ENCODE measurements around the gene SLC25A27.

SLC25A27 gene

GRCh38 chr6:46657642-46658041 lies 4.9 kb downstream of the SLC25A27 start:
- peaks cover 20 to 21% of the 10 kb centered on the region in 2 experiments; a peak in 2 of 3 replicates for H3K36me3 ChIP-seq (ENCODE audit: control insufficient read depth in 2 of 2, insufficient read depth in 1 of 2, low read length in 2 of 2)
- no peaks in the 10 kb centered on the region for H3K9me3 ChIP-seq (ENCODE audit: control insufficient read depth, insufficient read depth, low read depth, low read length)
- H3K4me3 ChIP-seq (ENCODE audit: low read depth, low read length): no peak overlapping the region
- H3K4me1 ChIP-seq (ENCODE audit: control insufficient read depth, insufficient read depth, low read length): peaks cover 6% of the 10 kb centered on the region; the same call in 1 of the 2 replicates
- ChIA-PET POLR2A (no interaction called here), CTCF (interaction anchor here (0.8 to 1.5 kb wide), 3 partner anchors 29 to 47 kb away, joined by 3 to 4 read pairs (median 3); no protein-coding TSS in a partner anchor)
- no peak for TF ChIP-seq ZNF146 (tag by site-specific recombination; IDR thresholded peaks at IDR 0.05)
- TF ChIP-seq ZNF223 (tag by site-specific recombination; IDR thresholded peaks at IDR 0.05): no peak
- no peak for TF ChIP-seq ZNF596 (tag by site-specific recombination; IDR thresholded peaks at IDR 0.05)
- H3K27ac ChIP-seq (ENCODE audit: extremely low read depth, low read depth, low read length): no peak overlapping the region

GRCh38 chr6:46661483-46661882 lies 8.7 kb downstream of the SLC25A27 start:
- Histone ChIP-seq H3K4me1 (ENCODE audit: control insufficient read depth, insufficient read depth, low read length) (no peaks in the 10 kb centered on the region), H3K27ac (ENCODE audit: extremely low read depth, low read depth, low read length) (no peak overlapping the region), H3K9me3 (ENCODE audit: control insufficient read depth, insufficient read depth, low read depth, low read length) (no peaks in the 10 kb centered on the region), H3K4me3 (ENCODE audit: low read depth, low read length) (no peak overlapping the region), H3K36me3 (ENCODE audit: control insufficient read depth in 2 of 2, insufficient read depth in 1 of 2, low read length in 2 of 2) (peaks cover 20 to 28% of the 10 kb centered on the region in 2 experiments; a peak in 2 of 3 replicates)
- POLR2A ChIA-PET: interaction anchor here (1.0 kb wide), 1 partner anchor 9 kb away, joined by 3 read pairs; the partner anchor contains the start of genes CYP39A1 and SLC25A27
- TF ChIP-seq ZBTB20 (tag by site-specific recombination; IDR thresholded peaks at IDR 0.05) (no peak), PRDM4 (tag by site-specific recombination; IDR thresholded peaks at IDR 0.05) (no peak), ZNF23 (tag by site-specific recombination; IDR thresholded peaks at IDR 0.05; ENCODE audit: borderline replicate concordance) (no peak), ZNF670 (tag by site-specific recombination; IDR thresholded peaks at IDR 0.05; ENCODE audit: low read depth) (no peak), ZNF292 (tag by site-specific recombination; IDR thresholded peaks at IDR 0.05; ENCODE audit: borderline replicate concordance, low read depth) (no peak), IKZF3 (tag by site-specific recombination; IDR thresholded peaks at IDR 0.05) (no peak), ZXDB (tag by site-specific recombination; IDR thresholded peaks at IDR 0.05) (no peak), BCL11B (tag by site-specific recombination; IDR thresholded peaks at IDR 0.05; ENCODE audit: low read depth) (no peak), ZNF792 (tag by site-specific recombination; IDR thresholded peaks at IDR 0.05) (no peak), ZFP41 (tag by site-specific recombination; IDR thresholded peaks at IDR 0.05; ENCODE audit: borderline replicate concordance) (no peak), ZNF843 (tag by site-specific recombination; IDR thresholded peaks at IDR 0.05) (no peak), BCL6B (tag by site-specific recombination; IDR thresholded peaks at IDR 0.05) (no peak)
- CTCF ChIA-PET: interaction anchor here (0.6 to 1.6 kb wide), 2 partner anchors 441 to 1903 kb away, joined by 3 read pairs; no protein-coding TSS in a partner anchor

GRCh38 chr6:46667377-46667776 lies 14.6 kb downstream of the SLC25A27 start:
- TF ChIP-seq ZNF24 (tag by site-specific recombination; IDR thresholded peaks at IDR 0.05): no peak
- TF ChIP-seq ZNF155 (tag by site-specific recombination; IDR thresholded peaks at IDR 0.05): no peak
- H3K27ac ChIP-seq (ENCODE audit: extremely low read depth, low read depth, low read length): no peak overlapping the region
- ChIA-PET CTCF (interaction anchor here (1.5 kb wide), 1 partner anchor 12 kb away, joined by 4 read pairs; no protein-coding TSS in a partner anchor), POLR2A (no interaction called here)
- no peak overlapping the region for H3K4me3 ChIP-seq (ENCODE audit: low read depth, low read length)
- no peaks in the 10 kb centered on the region for H3K4me1 ChIP-seq (ENCODE audit: control insufficient read depth, insufficient read depth, low read length)
- no peaks in the 10 kb centered on the region for H3K9me3 ChIP-seq (ENCODE audit: control insufficient read depth, insufficient read depth, low read depth, low read length)
- H3K36me3 ChIP-seq (ENCODE audit: control insufficient read depth in 2 of 2, insufficient read depth in 1 of 2, low read length in 2 of 2): peaks cover 14 to 25% of the 10 kb centered on the region in 2 experiments; a peak in 2 of 3 replicates
